ENCODE data around the gene UMAD1.

DNA sequence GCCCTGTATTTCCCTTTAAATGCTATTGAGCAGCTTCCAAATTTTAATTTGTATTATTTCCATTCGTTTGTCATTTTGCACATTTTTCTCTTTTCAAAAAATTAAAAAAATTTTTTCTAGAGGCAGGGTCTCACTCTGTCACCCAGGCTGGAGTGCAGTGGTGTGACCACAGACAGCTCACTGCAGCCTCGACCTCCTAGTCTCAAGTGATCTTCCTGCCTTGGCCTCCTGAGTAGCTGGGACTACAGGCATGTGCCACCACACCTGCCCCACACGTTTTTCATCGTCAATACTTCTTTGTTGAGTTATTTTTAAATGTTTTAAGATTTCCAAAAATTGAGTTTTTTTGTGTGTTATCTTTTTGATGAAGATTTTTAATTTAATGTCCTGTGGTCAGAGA is 73.2 kb downstream of the UMAD1 start:
- TF ChIP-seq CTCF (IDR thresholded peaks at IDR 0.05; ENCODE audit: borderline replicate concordance, extremely low read depth, low read length, poor library complexity, severe bottlenecking), result no peak
- TF ChIP-seq EZH2 (IDR thresholded peaks at IDR 0.05; ENCODE audit: borderline replicate concordance, low read depth, low read length, severe bottlenecking), result no peak

Data from DND-41 (cell line).